ENCODE data around the gene PIEZO2. TPM values are rescaled to one million over a fixed set of nuclear protein-coding genes. Genes with fewer than 3 reads are reported as not detected.

PIEZO2 gene
- total RNA-seq, 1 experiment from 2014 or later = 0.57 TPM

DNA sequence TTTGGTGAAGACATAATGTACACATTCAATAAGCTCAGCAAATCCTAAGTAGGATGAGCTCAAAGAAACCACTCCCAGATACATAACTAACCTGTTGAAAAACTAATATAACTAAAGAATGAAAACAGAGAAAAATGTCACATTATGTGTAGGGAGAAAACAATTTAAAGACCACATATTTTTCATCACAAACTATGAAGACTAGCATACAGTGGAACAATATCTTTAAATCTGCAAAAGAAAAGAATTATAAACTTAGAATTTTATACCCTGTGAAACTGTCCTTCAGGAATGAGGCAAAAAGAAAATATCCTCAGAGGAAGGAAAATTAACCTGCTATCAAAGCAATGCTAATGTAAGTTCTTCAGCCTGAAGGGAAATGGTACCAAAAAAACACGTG lies 151.5 kb downstream of the PIEZO2 start:
- H3K27me3 ChIP-seq (ENCODE audit: control insufficient read depth, insufficient read depth, low read length) = no peaks in the 10 kb centered on the region
- ChIA-PET CTCF (no interaction called here), POLR2A (no interaction called here)
- DNase-seq (ENCODE audit: low read depth, low spot score) (no peak), ATAC-seq (no peak)
- H3K4me3 ChIP-seq (ENCODE audit: low read depth in 2 of 2, low read length in 2 of 2) = no peak overlapping the region
- H3K9me3 ChIP-seq (ENCODE audit: control insufficient read depth, insufficient read depth, low read depth, low read length) = peaks cover 5% of the 10 kb centered on the region; the same call in 1 of the 2 replicates
- BruUV-seq (replicated peaks) = no TSS peak
- H3K36me3 ChIP-seq (ENCODE audit: control insufficient read depth, insufficient read depth, low read length) = no peaks in the 10 kb centered on the region
- intact Hi-C loops (cut with micrococcal nuclease; ENCODE audit: unreplicated experiment) = no loop called here
- no peak overlapping the region for H3K27ac ChIP-seq (ENCODE audit: low read length)
- H3K4me1 ChIP-seq (ENCODE audit: control insufficient read depth, insufficient read depth, low read length) = no peaks in the 10 kb centered on the region
- in situ Hi-C loops (cut with HindIII; ENCODE audit: low pct_unique_long_range_greater_than_20kb, low sequenced_read_pairs) = no loop called here
- TF ChIP-seq, protein P1, sequence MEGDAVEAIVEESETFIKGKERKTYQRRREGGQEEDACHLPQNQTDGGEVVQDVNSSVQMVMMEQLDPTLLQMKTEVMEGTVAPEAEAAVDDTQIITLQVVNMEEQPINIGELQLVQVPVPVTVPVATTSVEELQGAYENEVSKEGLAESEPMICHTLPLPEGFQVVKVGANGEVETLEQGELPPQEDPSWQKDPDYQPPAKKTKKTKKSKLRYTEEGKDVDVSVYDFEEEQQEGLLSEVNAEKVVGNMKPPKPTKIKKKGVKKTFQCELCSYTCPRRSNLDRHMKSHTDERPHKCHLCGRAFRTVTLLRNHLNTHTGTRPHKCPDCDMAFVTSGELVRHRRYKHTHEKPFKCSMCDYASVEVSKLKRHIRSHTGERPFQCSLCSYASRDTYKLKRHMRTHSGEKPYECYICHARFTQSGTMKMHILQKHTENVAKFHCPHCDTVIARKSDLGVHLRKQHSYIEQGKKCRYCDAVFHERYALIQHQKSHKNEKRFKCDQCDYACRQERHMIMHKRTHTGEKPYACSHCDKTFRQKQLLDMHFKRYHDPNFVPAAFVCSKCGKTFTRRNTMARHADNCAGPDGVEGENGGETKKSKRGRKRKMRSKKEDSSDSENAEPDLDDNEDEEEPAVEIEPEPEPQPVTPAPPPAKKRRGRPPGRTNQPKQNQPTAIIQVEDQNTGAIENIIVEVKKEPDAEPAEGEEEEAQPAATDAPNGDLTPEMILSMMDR (IDR thresholded peaks at IDR 0.05) = no peak
- no peak for TF ChIP-seq TCF7L2 (IDR thresholded peaks at IDR 0.05; ENCODE audit: low read depth, low read length)
- TF ChIP-seq SIN3A (IDR thresholded peaks at IDR 0.05; ENCODE audit: borderline replicate concordance, insufficient read depth, low read depth, low read length) = no peak
- no peak for TF ChIP-seq POLR2AphosphoS5 (IDR thresholded peaks at IDR 0.05; ENCODE audit: low read depth, low read length)
- TF ChIP-seq, protein P2, sequence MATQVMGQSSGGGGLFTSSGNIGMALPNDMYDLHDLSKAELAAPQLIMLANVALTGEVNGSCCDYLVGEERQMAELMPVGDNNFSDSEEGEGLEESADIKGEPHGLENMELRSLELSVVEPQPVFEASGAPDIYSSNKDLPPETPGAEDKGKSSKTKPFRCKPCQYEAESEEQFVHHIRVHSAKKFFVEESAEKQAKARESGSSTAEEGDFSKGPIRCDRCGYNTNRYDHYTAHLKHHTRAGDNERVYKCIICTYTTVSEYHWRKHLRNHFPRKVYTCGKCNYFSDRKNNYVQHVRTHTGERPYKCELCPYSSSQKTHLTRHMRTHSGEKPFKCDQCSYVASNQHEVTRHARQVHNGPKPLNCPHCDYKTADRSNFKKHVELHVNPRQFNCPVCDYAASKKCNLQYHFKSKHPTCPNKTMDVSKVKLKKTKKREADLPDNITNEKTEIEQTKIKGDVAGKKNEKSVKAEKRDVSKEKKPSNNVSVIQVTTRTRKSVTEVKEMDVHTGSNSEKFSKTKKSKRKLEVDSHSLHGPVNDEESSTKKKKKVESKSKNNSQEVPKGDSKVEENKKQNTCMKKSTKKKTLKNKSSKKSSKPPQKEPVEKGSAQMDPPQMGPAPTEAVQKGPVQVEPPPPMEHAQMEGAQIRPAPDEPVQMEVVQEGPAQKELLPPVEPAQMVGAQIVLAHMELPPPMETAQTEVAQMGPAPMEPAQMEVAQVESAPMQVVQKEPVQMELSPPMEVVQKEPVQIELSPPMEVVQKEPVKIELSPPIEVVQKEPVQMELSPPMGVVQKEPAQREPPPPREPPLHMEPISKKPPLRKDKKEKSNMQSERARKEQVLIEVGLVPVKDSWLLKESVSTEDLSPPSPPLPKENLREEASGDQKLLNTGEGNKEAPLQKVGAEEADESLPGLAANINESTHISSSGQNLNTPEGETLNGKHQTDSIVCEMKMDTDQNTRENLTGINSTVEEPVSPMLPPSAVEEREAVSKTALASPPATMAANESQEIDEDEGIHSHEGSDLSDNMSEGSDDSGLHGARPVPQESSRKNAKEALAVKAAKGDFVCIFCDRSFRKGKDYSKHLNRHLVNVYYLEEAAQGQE (IDR thresholded peaks at IDR 0.05; ENCODE audit: insufficient read depth in 1 of 2, low read depth in 2 of 2, low read length in 1 of 2) = no peak

DNA sequence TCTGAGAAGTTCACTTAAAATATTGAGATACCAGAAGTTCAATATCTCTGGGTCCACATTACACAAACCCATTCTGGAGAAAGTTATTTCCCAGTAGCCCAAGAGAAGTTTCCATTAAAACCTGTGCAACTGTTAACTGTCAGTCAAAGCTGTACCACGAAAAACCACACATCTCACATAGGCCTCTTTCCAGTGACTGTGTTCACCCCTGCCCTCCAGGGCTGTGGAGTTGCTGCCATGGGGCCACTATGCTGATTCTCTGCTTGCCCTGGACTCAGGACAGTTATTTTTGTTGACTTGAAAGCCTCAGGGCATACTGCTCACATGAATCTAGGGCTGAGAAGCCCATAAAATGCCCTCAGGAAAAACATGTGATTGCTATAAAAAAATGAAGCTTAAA lies 153.8 kb downstream of the PIEZO2 start:
- ATAC-seq = no peak
- intact Hi-C loops (cut with micrococcal nuclease; ENCODE audit: unreplicated experiment) (no loop called here), in situ Hi-C loops (cut with HindIII; ENCODE audit: low pct_unique_long_range_greater_than_20kb, low sequenced_read_pairs) (no loop called here)
- H3K27me3 ChIP-seq (ENCODE audit: control insufficient read depth, insufficient read depth, low read length) = no peaks in the 10 kb centered on the region
- POLR2A ChIA-PET = interaction anchor here (0.6 kb wide), 1 partner anchor 719 kb away, joined by 4 read pairs; no protein-coding TSS in a partner anchor
- H3K4me3 ChIP-seq (ENCODE audit: low read depth in 2 of 2, low read length in 2 of 2) = no peak overlapping the region
- H3K9me3 ChIP-seq (ENCODE audit: control insufficient read depth, insufficient read depth, low read depth, low read length) = peaks cover 5% of the 10 kb centered on the region; the same call in 1 of the 2 replicates
- CTCF ChIA-PET = no interaction called here
- H3K36me3 ChIP-seq (ENCODE audit: control insufficient read depth, insufficient read depth, low read length) = no peaks in the 10 kb centered on the region
- no peak for DNase-seq (ENCODE audit: low read depth, low spot score)
- no TSS peak for BruUV-seq (replicated peaks)
- H3K27ac ChIP-seq (ENCODE audit: low read length) = no peak overlapping the region
- no peaks in the 10 kb centered on the region for H3K4me1 ChIP-seq (ENCODE audit: control insufficient read depth, insufficient read depth, low read length)
- TF ChIP-seq SIN3A (IDR thresholded peaks at IDR 0.05; ENCODE audit: borderline replicate concordance, insufficient read depth, low read depth, low read length) (no peak), TCF7L2 (IDR thresholded peaks at IDR 0.05; ENCODE audit: low read depth, low read length) (no peak), POLR2AphosphoS5 (IDR thresholded peaks at IDR 0.05; ENCODE audit: low read depth, low read length) (no peak)
- TF ChIP-seq, protein P2 (IDR thresholded peaks at IDR 0.05; ENCODE audit: insufficient read depth in 1 of 2, low read depth in 2 of 2, low read length in 1 of 2) = no peak
- TF ChIP-seq, protein P1 (IDR thresholded peaks at IDR 0.05) = no peak

Measured in Panc1 (cell line).